ENCODE data around the gene MDH2.
"Not testable (repeated sequence)": the region's sequence is repeated elsewhere in the genome, so short reads cannot be mapped to it uniquely, and the experiment has no call there.

Gene MDH2, protein sequence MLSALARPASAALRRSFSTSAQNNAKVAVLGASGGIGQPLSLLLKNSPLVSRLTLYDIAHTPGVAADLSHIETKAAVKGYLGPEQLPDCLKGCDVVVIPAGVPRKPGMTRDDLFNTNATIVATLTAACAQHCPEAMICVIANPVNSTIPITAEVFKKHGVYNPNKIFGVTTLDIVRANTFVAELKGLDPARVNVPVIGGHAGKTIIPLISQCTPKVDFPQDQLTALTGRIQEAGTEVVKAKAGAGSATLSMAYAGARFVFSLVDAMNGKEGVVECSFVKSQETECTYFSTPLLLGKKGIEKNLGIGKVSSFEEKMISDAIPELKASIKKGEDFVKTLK

DNA sequence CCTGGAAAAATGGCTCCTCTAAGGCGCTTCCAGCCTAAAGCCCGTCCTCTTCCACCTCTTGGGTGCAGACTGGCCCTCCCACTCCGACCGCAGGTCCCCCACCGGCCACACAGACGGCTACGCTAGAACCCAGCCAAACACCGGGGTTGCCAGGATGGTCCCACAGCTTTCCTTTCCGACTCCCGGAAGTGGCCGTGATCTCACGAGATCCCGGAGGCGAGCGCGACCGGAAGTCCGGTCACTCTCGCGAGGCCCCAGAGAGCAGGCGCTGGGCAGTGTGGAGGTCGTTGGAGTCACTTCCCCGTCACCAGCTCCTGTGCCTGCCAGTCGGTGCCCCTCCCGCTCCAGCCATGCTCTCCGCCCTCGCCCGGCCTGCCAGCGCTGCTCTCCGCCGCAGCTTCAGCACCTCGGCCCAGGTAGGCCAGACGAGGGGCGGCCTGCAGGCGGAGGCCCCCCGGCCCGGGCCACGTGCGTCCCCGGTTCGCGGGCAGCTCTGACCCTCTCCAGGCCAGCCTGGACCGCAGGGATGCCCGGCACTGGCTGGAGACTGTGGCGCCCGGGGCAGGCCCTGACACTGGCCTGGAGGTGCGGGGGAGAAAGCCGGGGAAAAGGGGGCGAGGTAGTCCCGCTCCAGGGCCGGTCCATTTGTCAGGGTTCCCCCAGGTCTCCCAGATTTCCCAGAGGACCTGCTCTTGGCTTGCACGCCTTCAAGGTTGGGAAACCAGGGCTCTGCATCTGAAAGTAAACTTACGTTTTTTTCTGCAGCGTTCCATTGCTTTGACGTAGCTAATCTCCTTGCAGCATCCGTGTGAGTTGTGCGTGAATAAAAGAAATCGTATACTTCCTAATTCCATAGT, at the start of gene MDH2, which contains the start of gene STYXL1:
MDH2 (plus strand) TSS at position 296 of the 857 bp plus-strand sequence; CDS start at position 351, 55 bp downstream.
STYXL1 (minus strand) TSS at position 190 of the 857 bp plus-strand sequence. CDS start 17,477 bp downstream, outside the sequence.
- DNase-seq (ENCODE audit: low spot score) = peak; percentile 92

DNA sequence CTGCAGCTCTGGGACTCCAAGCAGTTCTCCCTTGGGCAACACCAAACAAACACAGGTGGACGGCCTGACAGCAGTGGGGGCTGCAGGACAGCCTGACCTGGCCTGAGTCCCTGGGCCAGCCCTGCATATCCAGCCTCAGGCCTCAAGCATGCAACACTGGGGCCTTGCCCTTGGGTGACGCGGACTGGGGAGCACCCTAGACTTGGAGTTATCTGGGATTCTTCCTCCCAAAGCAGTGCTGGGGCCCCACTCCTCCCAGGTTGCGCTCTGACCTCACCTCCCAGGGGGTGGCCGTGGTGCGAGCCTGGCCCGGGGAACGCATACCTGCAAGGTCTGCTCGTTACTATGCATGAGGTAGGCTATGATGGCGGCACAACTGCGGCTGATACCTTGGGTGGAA, 47.3 kb upstream of the MDH2 start:
- DNase-seq (ENCODE audit: low spot score) = no peak

DNA sequence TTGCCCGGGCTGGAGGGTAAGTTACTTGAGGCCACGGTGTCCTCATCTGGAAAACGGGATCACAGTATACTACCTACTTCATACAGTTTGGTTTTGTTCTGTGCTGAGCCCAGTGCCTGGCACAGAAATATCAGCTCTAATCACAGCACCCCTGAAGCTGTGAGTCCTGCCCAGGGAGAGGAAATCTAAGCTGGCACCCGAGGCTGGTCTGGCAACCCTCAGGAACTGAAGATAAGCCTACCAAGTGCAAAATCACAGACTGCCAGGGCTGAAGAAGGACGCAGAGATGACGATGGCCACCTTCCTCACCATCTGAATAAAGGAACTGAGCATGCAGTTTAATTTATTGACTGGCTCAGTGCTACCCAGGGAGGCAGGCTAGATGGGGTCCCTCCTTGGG, 45.8 kb upstream of the MDH2 start:
- DNase-seq (ENCODE audit: low spot score) = no peak

DNA sequence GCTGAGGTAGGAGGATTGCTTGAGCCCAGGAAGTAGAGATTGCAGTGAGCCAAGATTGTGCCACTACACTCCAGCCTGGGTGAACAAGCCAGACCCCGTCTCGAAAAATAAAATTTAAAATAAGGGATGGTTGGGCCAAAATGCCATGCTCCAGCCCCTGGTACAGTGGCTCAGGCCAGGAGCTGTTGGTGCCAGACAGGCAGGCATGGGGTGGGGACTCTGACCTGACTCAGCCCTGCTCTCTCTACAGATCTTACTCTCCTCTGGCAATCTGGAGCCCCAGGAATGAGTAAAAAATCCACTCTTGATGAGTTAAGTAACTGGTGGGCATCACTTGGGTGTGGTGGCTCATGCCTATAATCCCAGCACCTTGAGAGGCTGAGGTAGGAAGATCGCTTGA, 45.1 kb upstream of the MDH2 start:
- no peak for DNase-seq (ENCODE audit: low spot score)

DNA sequence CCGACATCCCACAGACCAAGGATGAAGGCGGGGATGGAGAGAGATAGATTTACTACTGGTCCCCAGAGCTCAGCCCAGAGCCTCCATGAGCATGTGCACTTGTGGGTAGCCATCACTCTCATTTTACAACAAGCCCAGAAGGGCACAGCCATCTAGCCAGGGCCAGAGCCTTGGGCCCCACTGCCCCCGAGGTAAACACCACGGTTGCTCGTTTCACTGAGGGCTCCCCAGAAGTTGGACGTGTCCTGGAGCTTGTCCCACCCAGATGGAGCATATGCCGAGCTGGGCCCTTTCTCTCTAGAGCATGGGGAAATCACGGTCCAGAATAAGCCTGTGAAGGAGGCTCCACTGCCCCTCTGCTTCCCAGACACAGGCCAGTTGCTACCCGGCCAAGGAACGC, 44.6 kb upstream of the MDH2 start:
- DNase-seq (ENCODE audit: low spot score) = no peak

DNA sequence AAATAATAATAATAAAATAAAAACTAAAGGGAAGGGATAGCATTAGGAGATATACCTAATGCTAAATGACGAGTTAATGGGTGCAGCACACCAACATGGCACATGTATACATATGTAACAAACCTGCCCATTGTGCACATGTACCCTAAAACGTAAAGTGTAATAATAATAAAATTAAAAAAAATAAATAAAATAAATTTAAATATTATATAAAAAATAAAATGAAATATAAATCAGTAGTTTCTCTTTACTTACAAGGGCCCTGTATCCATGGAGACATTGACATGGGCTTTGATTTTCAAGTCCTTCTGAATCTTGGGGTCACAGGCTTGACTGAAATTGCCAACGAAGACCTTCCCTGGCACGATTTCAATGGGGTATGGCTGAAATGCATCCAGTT, 42.9 kb upstream of the MDH2 start:
- not testable (repeated sequence) for DNase-seq (ENCODE audit: low spot score)

DNA sequence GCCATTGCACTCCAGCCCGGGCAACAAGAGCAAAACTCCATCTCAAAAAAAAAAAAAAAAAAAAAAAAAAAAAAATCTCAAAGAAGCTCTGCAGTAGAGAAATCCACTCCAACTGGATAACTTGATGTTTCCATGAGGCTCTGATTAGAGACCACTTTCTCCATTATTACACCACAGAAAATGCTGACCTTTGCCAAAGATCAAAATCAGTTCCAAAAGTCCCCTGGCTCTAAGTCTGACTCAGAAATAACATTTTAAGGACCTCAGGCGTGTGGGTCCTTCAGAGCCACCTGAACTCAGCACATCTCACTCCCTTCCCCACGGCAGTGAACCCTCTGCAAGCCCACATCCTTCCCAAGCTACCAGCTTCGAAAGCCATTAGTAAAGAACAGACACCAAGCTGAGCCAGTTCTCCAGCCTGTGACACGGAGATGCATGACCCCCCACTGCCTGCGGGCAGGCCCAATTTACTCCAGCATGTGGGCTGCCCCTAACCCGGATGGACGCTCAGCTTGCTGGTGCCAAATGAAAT, 39.7 kb upstream of the MDH2 start:
- no peak for DNase-seq (ENCODE audit: low spot score)

DNA sequence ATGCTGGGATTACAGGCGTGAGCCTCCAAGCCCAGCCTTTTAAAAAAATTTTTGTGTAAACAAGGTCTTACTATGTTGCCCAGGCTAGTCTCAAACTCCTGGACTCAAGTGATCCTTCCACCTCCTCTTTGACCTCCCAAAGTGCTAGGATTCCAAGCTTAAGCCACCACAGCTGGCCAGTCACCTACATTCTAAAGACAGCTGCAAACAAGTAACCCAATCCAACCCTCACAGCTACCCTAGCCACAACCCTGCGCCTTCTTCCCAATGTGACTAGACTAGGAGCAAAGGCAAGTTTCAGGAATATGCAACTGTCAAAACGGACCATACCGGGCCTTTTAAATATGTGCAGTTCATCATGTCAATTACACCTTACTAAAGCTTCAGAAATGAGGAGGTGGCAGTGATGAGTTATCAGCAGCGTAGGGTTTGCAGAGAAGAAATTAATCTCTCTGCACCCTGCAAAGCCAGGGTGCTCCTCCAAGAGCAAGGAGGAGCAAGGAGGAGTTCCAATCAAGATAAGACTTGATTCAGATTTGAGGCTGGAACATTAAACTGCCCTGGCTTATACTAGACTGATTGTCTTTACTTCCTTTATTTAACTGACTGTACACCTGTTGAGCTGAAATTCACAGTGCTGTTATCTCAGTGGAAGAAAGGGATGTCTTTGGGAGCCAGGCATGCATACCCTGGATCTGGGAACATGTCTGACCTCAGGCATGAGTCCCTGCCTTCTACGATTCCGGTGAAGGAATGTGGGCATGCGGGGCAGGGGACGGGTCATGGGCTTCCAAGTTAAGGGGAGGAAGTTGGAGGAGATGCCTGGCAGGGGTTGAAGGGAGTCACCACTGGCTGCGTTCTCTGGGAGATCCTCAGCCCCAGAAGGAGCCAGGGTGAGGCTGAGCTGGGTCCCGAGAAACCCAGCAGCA, 38.0 kb upstream of the MDH2 start:
- DNase-seq (ENCODE audit: low spot score) = no peak

DNA sequence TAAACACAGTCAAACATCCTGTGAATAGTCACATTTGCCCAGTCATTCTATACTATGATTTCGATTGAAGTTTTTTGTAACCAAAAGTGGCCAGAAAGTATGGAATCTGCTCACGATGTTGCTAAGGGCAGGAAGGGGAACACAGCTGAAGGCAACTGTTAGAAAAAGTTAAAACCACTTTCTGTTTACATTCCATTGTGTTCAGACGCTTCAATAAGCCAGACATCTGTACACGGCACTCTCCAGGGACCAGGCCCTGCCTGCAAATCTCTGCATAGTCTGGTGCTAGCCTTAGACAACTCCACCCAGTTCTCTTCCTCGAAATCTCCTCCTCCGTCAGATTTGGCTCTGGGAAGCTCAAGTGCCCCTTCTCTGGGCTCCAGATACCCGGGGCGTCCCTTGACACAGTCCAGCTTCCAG, 36.5 kb upstream of the MDH2 start:
- no peak for DNase-seq (ENCODE audit: low spot score)

DNA sequence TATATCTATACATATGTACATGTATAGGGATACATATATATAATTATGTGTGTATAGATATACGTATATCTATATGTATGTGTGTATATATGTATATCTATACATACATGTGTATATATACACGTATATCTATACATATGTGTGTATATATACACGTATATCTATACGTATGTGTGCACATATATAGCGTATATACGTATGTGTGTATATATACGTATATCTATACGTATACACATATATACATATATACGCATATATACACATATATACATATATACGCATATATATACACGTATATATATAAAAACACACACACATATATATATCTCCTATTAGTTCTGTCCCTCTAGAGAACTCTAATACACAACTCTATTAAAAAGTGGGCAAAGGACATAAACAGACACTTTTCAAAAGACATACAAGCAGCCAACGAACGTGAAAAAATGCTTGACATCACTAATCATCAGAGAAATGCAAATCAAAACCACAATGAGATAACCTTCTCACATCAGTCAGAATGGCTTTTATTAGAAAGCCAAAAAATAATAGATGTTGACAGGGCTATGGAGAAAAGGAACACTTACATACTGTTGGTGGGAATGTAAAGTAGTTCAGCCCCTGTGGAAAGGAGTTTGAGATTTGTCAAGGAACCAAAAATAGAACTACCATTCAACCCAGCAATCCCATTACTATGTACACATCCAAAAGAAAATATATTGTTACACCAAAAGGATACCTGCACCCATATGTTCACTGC, 31.5 kb upstream of the MDH2 start:
- no peak for DNase-seq (ENCODE audit: low spot score)

DNA sequence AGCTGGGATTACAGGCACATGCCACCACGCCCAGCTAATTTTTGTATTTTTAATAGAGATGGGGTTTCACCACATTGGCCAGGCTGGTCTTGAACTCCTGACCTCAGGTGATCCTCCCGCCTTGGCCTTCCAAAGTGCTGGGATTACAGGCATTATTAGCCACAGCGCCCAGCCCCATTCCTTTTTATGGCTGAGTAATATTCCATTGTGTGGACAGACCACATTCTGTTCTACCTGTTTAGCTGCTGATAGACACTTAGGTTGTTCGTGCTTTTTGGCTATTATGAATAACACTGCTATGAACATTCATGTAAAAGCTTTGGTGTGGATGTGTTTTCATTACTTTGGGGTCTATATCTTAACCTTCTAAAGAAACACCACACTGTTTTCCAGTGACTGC, 29.4 kb upstream of the MDH2 start:
- DNase-seq (ENCODE audit: low spot score) = not testable (repeated sequence)

DNA sequence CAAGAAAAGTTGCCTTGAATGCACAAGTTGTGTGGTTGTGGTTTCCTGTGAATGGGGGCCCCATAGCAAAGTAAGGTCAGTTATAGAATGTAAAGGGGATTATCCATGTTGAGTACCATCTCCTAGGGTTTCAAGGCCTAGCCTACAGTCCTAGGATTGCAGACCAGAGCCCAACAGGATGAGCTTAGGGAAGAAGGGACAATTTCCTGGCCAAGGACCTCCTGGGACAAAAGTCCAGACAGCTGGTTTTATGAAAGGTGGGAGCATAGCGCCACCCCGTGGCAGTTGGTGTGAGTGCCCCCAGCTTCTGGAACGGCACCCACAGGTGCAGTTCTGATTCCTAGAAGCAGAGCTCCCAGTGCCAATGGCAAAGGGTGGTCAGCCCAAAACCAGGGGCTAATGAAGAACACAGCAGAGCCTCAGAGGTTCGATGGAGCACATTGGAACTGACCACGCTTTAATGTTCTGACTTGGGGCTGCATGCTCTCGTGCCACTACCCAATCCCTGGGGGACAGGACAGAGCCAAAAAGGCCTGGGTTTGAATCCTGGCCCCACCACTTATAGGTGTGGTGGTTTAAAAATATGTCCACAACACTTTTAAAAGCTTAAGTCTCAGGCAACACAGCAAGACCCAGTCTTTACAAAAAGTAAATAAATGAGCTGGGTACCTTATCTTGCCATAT, 27.7 kb upstream of the MDH2 start:
- DNase-seq (ENCODE audit: low spot score) = peak; percentile 63

DNA sequence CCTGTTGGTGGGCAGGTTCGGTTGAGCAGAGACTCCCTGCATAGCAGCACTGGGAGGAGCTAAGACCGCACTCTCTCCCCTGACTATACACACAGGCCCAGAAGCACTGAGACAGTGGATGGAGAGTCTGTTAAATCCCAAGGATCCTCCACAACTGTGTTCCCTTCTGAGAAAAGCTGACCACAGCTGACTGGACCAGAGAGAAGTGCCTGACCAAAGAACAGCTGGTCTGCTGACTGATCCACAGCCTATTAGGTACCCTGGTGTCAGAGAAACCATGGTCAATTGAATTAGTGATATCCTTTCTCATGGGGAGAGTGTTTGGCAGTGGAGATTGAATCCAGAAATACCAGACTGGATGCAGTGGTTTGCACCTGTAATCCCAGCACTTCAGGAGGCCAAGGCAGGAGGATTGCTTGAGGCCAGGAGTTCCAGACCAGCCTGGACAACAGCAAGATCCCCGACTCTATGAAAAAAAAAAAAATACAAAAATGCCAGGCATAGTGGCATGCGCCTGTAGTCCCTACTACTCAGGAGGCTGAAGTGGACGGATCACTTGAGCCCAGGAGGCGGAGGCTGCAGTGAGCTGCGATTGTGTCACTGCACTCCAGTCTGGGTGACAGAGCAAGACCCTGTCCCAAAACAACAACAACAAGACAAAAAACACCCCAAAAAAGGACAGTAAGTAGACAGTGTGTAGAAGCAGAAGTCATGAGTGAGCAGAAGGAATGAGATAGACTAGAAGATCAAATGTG, 25.7 kb upstream of the MDH2 start:
- DNase-seq (ENCODE audit: low spot score) = no peak

DNA sequence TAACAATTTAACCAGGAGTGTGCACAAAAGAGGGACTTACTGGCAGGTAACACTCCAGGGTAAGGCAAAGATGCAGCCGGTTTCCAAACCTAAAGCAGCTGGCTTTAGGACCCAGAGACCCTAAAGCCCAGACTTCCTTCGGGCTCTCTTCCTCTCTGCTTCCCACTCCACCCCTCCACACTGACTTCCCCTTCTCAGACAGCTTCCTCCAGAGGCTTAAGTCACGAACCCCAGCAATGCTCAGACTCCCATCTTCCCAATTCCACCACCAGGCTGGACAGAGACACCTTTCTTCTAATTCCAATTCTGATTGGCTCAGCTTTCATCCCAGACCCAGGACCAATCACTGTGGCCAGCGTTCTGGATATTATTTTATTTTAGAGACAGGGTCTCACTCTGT, 24.9 kb upstream of the MDH2 start:
- peak; percentile 76 for DNase-seq (ENCODE audit: low spot score)

DNA sequence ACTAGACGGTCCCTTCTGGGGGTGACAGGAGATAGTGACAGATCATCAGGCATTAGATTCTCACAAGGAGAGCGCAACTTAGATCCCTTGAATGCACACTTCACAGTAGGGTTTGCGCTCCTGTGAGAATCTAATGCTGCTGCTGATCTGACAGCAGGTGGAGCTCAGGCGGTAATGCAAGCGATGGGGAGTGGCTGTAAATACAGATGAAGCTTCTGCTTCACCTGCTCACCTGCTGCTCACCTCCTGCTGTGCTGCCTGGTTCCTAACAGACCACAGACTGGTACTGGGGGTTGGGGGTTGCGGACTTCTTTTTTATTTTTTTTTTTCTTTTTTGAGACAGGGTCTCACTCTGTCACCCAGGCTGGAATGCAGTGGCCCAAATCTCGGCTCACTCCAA, 18.2 kb upstream of the MDH2 start:
- DNase-seq (ENCODE audit: low spot score) = not testable (repeated sequence)

DNA sequence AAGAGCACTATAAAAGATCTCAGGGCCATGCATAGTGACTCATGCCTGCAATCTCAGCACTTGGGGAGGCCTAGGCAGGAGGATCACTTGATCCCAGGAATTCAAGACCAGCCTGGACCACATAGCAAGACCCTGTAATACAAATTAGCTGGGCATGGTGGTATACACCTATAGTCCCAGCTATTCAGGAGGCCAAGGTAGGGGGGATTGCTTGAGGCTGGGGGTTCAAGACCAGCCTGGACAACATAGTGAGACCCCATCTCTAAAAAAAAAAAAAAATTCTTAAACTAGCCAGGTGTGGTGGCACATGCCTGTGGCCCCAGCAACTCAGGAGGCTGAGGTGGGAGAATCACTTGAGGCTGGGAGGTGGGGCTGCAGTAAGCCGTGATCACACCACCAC, 15.9 kb upstream of the MDH2 start:
- DNase-seq (ENCODE audit: low spot score) = no peak

DNA sequence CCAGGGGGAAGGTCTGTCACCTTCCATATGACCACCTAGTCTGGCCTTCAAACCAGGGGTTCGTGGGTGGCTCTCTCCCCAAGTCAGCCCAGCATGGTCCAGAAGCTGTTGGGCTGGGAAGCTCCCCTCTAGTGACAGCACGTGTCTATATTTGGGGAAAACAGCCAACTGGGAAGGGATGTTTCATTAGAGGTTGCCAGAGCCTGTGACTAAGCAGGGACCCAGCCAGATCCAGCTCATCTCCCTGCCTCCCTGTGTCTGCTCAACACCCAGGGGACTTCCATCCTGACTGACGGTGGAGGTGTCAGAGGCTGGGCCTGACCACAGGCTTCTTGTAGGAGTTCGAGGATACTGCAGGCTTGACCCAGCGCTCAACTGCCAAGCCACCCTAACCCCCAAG, 10.6 kb upstream of the MDH2 start:
- DNase-seq (ENCODE audit: low spot score) = no peak

DNA sequence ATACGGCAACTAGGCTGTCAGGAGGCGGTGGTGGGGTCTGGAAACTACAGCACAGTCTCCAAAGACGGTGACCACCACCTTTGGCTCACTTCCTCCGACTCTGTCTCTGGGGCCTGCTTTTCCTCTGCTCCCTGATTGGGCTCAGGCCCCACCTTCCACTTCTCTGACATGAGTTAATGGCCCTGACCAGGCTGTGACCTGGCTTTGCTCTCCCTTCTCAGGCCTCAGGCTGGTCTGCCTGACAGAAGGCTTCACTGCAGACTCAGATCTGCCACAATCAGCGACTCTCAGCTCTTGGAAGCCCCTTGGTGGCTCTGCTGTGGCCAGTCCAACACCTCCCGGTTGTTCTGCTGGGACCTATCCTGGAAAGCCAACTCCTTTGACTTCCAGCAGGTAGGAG, 7.8 kb upstream of the MDH2 start:
- DNase-seq (ENCODE audit: low spot score) = no peak

DNA sequence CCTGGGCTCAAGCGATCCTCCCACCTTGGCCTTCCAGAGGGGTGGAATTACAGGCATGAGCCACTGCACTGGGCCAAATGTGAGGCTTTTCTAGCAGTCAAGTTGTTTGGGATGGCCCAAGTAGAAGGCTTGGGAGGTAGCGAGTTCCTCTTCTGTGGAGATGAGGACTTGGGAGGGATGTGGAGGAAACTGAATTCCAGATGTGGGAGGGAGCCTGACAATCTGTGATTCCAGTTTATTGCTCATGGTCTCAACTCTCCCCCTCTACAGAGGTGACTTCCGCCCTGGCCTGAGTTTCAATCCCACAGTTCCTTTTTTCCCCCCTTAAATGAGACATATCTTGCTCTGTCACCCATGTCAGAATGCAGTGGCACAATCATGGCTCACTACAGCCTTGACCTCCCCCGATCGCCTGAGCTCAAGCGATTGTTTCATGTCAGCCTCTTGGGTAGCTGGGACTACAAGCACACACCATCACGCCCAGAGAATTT, 3.5 kb upstream of the MDH2 start:
- DNase-seq (ENCODE audit: low spot score) = no peak
